Measurements from ENCODE around the gene TJP1. TPM values are rescaled to one million over a fixed set of nuclear protein-coding genes. Genes with fewer than 3 reads are reported as not detected.

TJP1 gene
- total and polyA plus RNA-seq, 2 donors = 38.7 to 149 TPM

GRCh38 chr15:29853211-29853987 lies 31.1 kb upstream of the TJP1 start:
- 78% methylated on average over 8 of the region's 8 CpGs for WGBS
- DNase-seq (ENCODE audit: extremely low spot score) = no peak
- H3K4me1 ChIP-seq (ENCODE audit: insufficient read depth) = no peaks in the 10 kb centered on the region
- H3K27ac ChIP-seq (ENCODE audit: low read depth) = no peak overlapping the region
- no peaks in the 10 kb centered on the region for H3K36me3 ChIP-seq (ENCODE audit: insufficient read depth)
- H3K4me3 ChIP-seq (ENCODE audit: low read depth, low read length) = no peak overlapping the region

DNA sequence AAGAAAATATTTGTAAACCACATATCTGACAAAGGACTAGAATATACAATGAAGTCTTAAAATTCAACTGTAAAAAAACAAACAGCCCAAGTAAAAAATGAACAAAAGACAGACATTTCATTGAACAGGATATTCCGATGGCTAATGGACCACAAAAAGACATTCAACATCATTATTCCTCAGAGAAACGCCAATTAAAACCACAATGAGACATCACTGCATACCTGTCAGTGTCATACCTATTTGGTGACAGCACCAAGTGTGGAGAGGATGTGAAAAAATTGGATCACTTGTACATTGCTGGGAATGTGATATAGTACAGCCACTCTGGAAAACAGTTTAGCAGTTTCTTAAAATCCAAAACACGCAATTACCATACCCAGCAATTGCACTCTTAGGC lies 29.9 kb upstream of the TJP1 start:
- H3K27ac ChIP-seq (ENCODE audit: low read depth) = no peak overlapping the region
- no peaks in the 10 kb centered on the region for H3K4me1 ChIP-seq (ENCODE audit: insufficient read depth)
- H3K4me3 ChIP-seq (ENCODE audit: low read depth, low read length) = no peak overlapping the region
- 94% methylated on average over 3 of the region's 3 CpGs for WGBS
- DNase-seq (ENCODE audit: extremely low spot score) = no peak
- no peaks in the 10 kb centered on the region for H3K36me3 ChIP-seq (ENCODE audit: insufficient read depth)

GRCh38 chr15:29849716-29850115 lies 27.4 kb upstream of the TJP1 start:
- DNase-seq (ENCODE audit: extremely low spot score) = no peak
- WGBS = 96% methylated on average over 7 of the region's 7 CpGs
- Histone ChIP-seq H3K4me1 (ENCODE audit: insufficient read depth) (no peaks in the 10 kb centered on the region), H3K4me3 (ENCODE audit: low read depth, low read length) (no peak overlapping the region), H3K27ac (ENCODE audit: low read depth) (no peak overlapping the region), H3K36me3 (ENCODE audit: insufficient read depth) (no peaks in the 10 kb centered on the region)

GRCh38 chr15:29849218-29849617 lies 26.9 kb upstream of the TJP1 start:
- Histone ChIP-seq H3K4me1 (ENCODE audit: insufficient read depth) (no peaks in the 10 kb centered on the region), H3K36me3 (ENCODE audit: insufficient read depth) (no peaks in the 10 kb centered on the region), H3K27ac (ENCODE audit: low read depth) (no peak overlapping the region), H3K4me3 (ENCODE audit: low read depth, low read length) (no peak overlapping the region)
- WGBS = 89% methylated on average over 1 of the region's 1 CpG
- DNase-seq (ENCODE audit: extremely low spot score) = no peak

GRCh38 chr15:29844290-29844903 lies 22.1 kb upstream of the TJP1 start:
- Histone ChIP-seq H3K4me1 (ENCODE audit: insufficient read depth) (no peaks in the 10 kb centered on the region), H3K36me3 (ENCODE audit: insufficient read depth) (no peaks in the 10 kb centered on the region), H3K4me3 (ENCODE audit: low read depth, low read length) (no peak overlapping the region), H3K27ac (ENCODE audit: low read depth) (no peak overlapping the region)
- no peak for DNase-seq (ENCODE audit: extremely low spot score)
- 87% methylated on average over 5 of the region's 5 CpGs for whole genome bisulfite sequencing

DNA sequence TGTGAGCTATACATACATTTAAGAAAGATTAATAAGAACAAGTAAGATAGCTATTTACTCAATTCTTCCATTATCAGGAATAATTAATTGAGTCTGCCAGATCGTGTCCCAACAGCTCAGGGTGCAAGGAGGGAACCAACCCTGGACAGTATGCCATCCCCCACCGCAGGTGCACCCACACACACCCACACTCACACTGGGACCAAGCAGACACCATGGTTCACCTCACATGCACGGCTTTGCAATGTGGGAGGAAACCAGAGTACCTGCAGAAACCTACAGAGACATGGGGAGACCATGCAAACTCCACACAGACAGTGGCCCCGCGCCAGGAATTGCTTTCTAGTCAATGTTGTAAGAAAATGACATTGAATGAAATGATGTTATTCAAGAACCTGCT lies 20.0 kb upstream of the TJP1 start:
- Histone ChIP-seq H3K27ac (ENCODE audit: low read depth) (no peak overlapping the region), H3K4me3 (ENCODE audit: low read depth, low read length) (no peak overlapping the region), H3K4me1 (ENCODE audit: insufficient read depth) (no peaks in the 10 kb centered on the region), H3K36me3 (ENCODE audit: insufficient read depth) (no peaks in the 10 kb centered on the region)
- DNase-seq (ENCODE audit: extremely low spot score) = no peak
- 93% methylated on average over 5 of the region's 5 CpGs for WGBS

DNA sequence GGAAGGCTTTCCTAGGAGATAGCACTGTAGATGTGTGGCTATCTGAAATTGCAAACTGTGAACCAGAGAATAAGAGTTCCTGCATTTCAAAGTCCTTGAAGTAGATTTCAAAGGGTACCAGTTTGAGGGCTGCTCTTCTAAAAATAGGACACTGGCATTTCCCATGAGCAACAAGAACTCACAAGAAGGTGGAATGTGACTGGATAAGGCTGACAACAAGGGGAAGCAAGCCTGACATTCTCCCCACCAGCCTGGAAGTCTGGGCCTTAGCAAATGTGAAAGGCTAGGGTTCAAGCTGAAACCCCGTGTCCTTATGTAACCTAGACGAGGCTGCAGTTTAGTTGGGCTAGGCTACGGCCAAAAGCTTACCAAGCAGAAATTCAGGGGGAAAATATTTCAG lies 18.7 kb upstream of the TJP1 start:
- Histone ChIP-seq H3K27ac (ENCODE audit: low read depth) (no peak overlapping the region), H3K36me3 (ENCODE audit: insufficient read depth) (no peaks in the 10 kb centered on the region), H3K4me3 (ENCODE audit: low read depth, low read length) (no peak overlapping the region), H3K4me1 (ENCODE audit: insufficient read depth) (no peaks in the 10 kb centered on the region)
- no peak for DNase-seq (ENCODE audit: extremely low spot score)
- 64% methylated on average over 3 of the region's 3 CpGs for WGBS

DNA sequence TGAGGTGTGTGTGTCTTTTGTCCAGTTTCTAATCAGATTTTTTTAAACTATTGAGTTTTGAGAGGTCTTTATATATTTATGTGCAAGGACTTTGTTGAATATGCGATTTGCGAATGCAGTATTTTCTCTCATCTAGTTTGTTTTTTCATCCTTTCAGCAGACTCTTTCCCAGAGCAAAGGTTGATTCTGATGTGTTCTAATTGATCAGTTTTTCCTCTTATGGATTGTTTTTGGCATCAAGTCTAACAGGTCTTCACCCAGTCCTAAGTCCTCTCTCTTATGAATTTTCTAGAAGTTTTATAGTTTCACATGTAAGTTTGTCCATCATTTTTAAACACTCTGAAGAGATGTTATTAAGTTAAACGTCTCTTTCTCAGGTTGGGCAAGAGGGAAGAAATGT lies 17.8 kb upstream of the TJP1 start:
- DNase-seq (ENCODE audit: extremely low spot score) = no peak
- WGBS = 80% methylated on average over 3 of the region's 3 CpGs
- Histone ChIP-seq H3K27ac (ENCODE audit: low read depth) (no peak overlapping the region), H3K4me1 (ENCODE audit: insufficient read depth) (no peaks in the 10 kb centered on the region), H3K4me3 (ENCODE audit: low read depth, low read length) (no peak overlapping the region), H3K36me3 (ENCODE audit: insufficient read depth) (no peaks in the 10 kb centered on the region)

DNA sequence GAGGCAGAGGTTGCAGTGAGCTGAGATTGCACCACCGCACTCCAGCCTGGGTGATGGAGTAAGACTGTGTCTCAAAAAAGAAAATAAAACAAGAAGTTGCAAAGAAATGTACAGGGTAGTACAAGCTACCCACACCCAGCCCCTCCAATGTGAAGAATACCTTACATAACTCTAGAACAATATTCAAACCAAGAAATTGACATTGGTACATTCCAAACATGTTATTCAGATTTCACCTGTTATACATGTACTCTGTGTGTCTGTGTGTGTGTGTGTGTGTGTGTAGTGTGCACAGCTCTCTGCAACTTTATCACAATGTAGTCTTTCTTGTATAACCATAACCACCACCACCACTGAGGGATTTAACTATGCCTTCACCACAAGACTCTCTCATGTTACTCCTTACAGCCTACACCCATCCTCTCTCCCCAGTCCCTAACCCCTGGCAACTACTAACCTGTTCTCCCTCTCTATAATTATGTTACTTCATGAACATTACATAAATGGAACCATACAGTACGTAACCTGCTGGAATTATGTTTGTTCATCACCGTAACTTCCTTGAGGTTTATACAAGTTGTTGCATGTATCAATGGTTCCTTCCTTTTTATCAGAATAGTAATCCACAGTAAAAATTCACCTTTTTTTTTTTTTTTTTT lies 16.2 kb upstream of the TJP1 start:
- no peaks in the 10 kb centered on the region for H3K36me3 ChIP-seq (ENCODE audit: insufficient read depth)
- no peaks in the 10 kb centered on the region for H3K4me1 ChIP-seq (ENCODE audit: insufficient read depth)
- H3K4me3 ChIP-seq (ENCODE audit: low read depth, low read length) = no peak overlapping the region
- 91% methylated on average over 3 of the region's 3 CpGs for WGBS
- H3K27ac ChIP-seq (ENCODE audit: low read depth) = no peak overlapping the region
- no peak for DNase-seq (ENCODE audit: extremely low spot score)

- no peak overlapping the region for H3K4me3 ChIP-seq (ENCODE audit: low read depth, low read length)
- no peak overlapping the region for H3K27ac ChIP-seq (ENCODE audit: low read depth)
- no peaks in the 10 kb centered on the region for H3K36me3 ChIP-seq (ENCODE audit: insufficient read depth)
- whole genome bisulfite sequencing = 65% methylated on average over 4 of the region's 4 CpGs
- no peak for DNase-seq (ENCODE audit: extremely low spot score)
- no peaks in the 10 kb centered on the region for H3K4me1 ChIP-seq (ENCODE audit: insufficient read depth)
Measured at GRCh38 chr15:29835301-29835700, 13.0 kb upstream of the TJP1 start.

- H3K27ac ChIP-seq (ENCODE audit: low read depth) = no peak overlapping the region
- no peak for DNase-seq (ENCODE audit: extremely low spot score)
- WGBS = 94% methylated on average over 3 of the region's 3 CpGs
- no peak overlapping the region for H3K4me3 ChIP-seq (ENCODE audit: low read depth, low read length)
- H3K36me3 ChIP-seq (ENCODE audit: insufficient read depth) = no peaks in the 10 kb centered on the region
- no peaks in the 10 kb centered on the region for H3K4me1 ChIP-seq (ENCODE audit: insufficient read depth)
Measured at GRCh38 chr15:29832709-29833108, 10.4 kb upstream of the TJP1 start.

DNA sequence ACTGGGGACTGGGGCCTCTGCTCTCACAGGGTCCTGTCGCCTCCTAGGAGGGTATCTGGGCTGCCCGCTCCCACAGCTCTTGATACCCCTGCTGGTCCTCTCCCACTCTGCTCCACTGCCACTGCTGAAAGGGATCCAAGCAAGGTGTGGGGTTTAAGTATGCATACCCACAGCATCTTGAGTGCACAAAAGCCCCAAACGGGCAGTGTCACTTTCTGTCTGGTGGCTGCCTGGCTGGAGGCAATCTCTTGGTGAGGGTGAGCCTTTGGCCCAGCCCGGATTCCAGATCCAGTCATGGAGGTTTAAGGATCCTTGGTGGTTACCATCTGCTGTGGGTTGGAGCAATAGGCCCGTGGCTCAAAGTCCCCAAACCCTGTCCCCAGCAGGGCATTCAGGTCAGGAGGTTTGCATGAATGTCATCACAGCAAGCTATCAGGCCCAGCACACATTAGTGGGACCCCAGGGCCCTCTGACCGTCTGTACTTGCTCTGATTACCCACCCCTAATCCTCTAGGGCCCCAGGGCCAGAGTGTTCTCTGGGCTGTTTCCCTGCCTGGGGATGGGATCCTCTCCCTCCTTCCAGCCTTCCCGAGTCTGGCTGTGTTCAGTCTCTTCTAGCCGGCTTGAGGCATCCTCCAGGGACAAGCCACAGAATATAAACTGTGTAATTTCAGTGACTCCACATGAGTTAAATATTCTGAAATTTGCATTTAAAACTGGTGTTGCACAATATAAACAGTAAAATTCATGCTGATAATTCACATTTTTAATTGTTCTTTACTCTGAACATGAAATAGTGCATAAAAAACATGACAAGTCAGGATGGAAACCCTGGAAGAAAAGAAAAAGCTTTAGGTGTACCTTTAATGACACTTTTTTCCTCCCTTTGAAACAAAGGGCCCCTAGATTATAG lies 4.9 kb upstream of the TJP1 start:
- no peak for DNase-seq (ENCODE audit: extremely low spot score)
- H3K36me3 ChIP-seq (ENCODE audit: insufficient read depth) = no peaks in the 10 kb centered on the region
- H3K4me1 ChIP-seq (ENCODE audit: insufficient read depth) = no peaks in the 10 kb centered on the region
- H3K27ac ChIP-seq (ENCODE audit: low read depth) = no peak overlapping the region
- no peak overlapping the region for H3K4me3 ChIP-seq (ENCODE audit: low read depth, low read length)
- WGBS = 78% methylated on average over 8 of the region's 8 CpGs

- H3K4me1 ChIP-seq (ENCODE audit: insufficient read depth) = no peaks in the 10 kb centered on the region
- H3K36me3 ChIP-seq (ENCODE audit: insufficient read depth) = no peaks in the 10 kb centered on the region
- no peak overlapping the region for H3K27ac ChIP-seq (ENCODE audit: low read depth)
- H3K4me3 ChIP-seq (ENCODE audit: low read depth, low read length) = no peak overlapping the region
- WGBS = 45% methylated on average over 3 of the region's 3 CpGs
- no peak for DNase-seq (ENCODE audit: extremely low spot score)
Measured at GRCh38 chr15:29825227-29825626, 3.0 kb upstream of the TJP1 start.
